GM19351 (cell line): ENCODE measurements around the gene KCNG2.

Experiments used
- ATAC-seq: cut with Tn5 transposase; IDR thresholded peaks from one replicate; pipeline ENCODE4 v1.9.1; 2021; ENCODE audit warnings: mild to moderate bottlenecking, moderate library complexity; ENCODE audit not compliant: unreplicated experiment

The KCNG2 gene

DNA sequence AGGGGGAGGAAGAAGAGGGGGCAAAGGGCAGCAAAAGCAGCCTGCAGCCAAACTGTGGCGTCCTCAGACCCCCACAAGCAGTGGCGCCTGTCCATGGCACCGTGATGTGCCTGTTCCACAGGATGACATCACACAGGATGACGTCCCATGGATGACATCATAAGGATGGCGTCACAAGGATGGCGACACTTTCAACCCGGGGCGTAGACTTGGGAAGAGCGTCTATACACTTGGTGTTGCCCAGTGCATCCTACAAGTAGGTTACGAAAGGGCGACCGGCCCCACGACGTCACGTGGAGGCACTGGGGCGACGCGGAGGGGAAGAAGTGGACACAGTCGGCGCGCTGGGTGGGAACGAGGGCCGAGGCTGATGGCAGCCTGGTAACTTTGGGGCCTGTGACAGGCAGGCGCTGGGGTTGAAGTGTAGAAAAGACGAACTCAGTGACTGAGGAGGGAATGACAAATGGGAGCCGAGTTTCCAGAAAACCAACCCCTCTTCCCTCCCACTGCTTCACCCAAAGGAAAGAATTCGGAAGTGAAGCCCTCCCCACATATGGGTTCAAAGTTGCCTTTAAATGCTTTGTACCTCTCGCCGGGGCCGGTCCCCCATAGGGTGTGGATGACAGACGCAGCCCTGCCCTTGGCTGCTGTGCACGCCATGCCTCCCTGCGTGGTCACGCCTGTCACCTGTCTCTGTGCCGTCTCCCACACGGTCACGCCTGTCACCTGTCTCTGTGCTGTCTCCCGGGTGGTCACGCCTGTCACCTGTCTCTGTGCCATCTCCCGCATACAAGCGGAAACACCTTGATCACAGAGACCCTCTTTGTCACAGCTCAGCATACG lies 13.4 kb upstream of the KCNG2 start:
- no peak for ATAC-seq

- no peak for ATAC-seq
Measured at GRCh38 chr18:79784965-79785770, 12.6 kb upstream of the KCNG2 start.

GRCh38 chr18:79785831-79786230 lies 11.9 kb upstream of the KCNG2 start:
- no peak for ATAC-seq

DNA sequence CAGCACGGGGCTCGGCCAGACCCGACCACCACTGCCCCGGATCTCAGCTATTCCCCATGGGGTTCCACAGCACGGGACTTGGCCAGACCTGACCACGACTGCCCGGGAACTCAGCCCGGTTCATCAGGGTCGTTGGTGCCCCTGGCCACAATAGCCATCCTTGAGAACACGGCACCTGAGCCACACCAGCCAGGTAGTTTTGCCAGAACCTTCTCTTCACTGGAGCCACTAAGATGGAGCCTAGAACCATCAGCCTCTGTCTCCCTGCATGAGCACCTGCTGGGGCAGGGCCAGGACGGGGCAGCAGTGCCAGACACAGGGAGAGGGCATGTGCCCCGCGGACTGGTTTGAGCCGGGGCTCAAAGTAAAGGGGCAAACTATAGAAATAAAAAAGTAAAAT lies 11.4 kb upstream of the KCNG2 start:
- ATAC-seq = no peak

- no peak for ATAC-seq
Measured at GRCh38 chr18:79786786-79787526, 10.8 kb upstream of the KCNG2 start.

DNA sequence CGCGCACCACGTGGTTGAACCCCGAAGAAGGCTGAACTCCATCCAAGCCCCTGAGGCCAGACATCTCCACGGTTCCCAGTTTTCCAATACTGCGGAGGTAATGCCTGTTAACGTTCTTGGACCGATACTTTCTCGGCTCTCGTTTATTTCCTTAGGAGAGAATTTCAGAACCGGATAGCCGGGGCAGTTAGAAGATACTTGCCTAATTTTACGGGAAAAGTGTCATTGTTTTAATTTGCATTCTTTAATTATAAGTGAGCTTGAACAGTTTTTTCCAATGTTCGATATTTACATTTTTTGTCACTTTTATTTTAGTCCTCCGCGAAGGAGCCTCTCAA lies 10.2 kb upstream of the KCNG2 start:
- ATAC-seq = no peak

DNA sequence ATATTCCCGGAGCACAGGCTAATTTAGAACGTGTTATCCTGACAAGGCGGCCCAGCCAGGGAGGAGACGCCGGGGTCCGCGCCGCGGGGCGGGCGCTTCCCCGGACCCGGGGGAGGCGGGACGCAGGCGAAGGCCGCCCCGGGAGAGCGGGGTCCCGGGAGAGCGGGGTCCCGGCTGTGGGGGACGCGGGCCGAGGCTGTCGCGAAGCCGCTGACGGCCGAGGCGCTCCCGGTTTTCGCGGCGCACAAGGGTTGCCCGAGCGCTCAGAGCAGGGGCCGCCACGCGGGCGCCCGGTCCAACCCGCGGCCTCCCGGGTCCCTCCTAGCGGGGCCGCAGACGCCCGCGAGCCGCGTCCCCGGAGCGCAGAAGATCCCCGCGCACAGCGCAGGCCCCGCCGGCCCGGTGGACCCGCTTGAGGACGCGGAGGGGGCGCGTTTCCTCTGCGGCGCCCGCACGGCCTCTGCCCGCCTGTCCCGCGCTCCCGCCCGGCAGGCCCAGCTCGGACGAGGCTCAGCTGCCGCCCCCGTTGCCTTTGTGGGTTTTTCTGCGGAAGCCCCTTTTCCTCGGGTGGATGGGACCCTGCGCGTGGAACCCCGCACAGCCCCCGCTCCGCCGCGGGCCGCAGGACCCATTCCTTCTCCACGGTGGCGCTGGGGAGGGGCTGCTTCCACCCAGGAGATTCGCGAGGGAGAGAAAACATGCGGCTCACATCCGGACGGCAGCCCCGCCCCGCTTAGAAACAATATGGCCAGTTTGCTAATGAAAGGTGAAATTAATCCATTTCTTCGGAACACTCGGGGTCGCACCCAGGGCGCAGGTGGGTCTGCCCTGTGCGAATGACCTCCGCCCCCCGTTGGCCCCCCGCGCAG lies 9.6 kb upstream of the KCNG2 start:
- no peak for ATAC-seq

DNA sequence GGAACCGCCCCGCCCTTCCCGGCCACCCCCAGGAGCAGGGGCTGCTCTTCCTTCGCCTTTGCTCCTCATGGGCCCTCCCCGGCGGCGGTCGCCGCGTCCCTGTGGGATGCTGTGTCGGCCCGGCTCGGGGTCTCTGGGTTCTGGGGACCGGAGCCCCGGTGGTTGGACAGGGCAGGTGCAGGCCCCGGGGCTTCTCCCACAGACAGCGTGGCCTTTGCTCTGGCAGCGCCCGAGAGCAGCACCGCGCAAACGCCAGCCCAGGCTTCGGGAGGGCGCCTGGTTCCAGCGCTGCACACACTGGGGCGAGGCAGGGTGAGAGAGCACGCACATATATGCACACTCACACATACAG lies 9.0 kb upstream of the KCNG2 start:
- ATAC-seq = no peak

DNA sequence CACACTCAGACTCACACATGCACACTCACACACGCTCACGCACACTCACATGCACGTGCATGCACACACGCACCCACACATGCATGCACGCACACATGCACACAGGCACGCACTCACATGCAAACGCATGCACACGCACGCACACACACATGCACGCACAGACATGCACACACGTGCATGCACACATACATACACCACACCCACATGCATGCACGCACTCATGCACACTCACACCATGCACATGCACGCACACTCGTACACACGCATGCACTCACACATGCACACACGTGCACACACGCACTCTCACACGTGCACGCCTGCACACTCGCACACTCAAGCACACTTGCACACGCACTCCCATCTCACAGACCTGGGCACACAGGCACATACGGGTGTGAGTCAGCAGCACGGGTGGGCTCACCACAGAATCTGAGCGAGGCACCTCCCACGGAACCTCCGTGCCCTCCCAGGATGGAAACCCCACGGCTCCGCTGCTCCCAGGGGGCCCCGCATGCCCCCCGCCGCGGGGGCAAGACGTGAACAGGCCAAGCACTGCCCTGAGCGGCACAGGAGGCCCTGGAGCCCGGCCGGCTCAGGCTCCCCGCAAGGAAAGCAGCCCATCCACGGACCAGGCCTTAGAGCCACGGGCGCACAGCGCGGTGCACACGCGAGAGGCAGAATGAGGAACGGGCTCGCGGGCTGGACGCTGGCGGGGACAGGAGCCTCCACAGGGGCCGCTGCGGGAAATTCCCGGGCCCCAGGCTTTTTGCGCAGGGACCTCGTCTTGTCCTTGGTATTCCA lies 8.4 kb upstream of the KCNG2 start:
- no peak for ATAC-seq

DNA sequence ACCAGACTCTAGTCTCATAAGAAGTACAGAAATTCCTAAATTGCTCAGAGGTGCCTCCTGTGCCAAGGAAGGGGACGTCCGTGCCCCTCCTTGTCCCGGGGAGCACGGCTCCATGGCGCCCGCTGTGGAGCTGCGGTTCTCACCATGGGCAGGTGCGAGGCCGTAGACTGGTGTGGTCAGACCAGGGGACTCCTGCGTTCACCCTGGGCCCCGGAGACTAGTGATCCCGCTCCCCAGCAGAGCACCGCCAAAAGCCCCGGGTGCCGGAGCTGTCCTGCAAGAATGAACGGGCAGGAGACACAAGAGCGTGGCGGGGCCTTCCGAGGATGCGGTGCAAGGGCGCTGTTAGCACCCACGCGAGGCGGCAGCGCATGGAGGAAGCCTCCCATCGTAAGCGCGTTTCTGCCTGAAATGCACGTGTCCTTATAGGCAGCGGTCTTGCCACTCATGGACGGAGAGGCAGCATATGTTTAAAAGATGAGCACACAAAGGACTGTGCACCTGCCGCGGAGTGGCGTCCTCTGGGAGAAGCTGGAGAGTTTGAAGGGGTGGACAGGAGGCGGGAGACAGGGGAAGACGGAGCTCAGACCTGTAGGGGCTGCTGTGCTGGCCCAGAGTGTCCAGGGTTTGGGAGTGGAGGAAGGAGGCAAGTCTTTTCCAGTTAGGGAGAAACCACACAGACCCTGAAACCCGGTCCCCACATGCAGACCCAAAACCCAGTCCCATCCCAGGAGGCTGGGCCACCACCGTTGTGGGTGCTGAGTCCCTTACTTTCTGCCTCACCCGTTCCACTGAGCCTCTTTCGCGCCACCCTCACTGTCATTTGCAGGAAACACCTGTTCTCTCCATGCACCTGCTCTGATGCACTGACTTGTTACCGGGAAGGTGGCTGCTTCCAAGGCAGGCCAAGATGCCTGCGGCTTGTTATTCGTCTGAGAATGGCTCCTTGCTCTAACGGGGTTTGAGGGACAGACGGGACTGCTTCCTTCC lies 7.5 kb upstream of the KCNG2 start:
- no peak for ATAC-seq

DNA sequence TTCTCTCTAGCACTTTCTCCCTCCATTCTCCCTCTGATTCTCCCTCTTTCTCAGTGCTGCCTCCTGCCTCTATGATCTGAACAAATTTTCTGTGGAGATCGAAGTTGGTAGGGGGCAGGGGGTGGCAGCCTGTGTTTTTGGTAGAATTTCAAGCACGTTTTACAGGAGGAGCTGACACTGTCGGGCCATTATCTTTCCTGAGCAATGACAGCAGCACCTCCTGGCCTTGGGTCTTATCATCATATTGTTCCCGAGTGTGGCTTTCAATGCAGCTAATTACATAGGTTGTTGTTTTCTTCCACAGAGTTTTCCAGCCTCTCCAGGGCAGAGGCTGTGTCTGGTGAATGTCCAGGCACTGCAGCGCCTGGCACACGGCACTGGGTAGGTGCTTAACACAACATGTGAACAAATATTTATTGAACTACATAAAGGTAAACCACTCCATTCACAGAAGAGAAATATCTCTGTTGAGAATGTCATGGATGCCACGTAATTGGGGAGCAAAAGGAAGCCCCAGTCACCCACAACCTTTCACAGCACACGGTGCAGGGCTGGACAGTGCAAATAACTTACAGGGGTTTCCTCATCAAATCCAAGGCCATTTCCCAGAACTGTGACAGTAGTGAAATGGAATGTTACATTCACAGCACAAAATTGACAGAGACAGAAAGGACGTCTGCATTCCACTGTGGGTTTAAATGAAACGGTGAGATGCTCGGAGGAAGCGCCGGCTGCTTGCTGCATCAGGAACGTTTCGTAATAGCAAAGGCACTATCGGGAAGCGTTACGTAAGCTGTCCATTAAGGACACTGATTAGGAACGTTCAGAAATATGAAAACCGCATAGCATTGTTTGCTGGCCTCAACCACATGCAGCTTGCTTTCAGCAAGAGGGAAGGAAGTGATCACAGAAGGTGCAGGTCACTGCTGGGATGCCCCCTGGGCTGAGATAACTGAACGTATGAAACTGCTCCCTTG lies 6.5 kb upstream of the KCNG2 start:
- ATAC-seq = no peak

DNA sequence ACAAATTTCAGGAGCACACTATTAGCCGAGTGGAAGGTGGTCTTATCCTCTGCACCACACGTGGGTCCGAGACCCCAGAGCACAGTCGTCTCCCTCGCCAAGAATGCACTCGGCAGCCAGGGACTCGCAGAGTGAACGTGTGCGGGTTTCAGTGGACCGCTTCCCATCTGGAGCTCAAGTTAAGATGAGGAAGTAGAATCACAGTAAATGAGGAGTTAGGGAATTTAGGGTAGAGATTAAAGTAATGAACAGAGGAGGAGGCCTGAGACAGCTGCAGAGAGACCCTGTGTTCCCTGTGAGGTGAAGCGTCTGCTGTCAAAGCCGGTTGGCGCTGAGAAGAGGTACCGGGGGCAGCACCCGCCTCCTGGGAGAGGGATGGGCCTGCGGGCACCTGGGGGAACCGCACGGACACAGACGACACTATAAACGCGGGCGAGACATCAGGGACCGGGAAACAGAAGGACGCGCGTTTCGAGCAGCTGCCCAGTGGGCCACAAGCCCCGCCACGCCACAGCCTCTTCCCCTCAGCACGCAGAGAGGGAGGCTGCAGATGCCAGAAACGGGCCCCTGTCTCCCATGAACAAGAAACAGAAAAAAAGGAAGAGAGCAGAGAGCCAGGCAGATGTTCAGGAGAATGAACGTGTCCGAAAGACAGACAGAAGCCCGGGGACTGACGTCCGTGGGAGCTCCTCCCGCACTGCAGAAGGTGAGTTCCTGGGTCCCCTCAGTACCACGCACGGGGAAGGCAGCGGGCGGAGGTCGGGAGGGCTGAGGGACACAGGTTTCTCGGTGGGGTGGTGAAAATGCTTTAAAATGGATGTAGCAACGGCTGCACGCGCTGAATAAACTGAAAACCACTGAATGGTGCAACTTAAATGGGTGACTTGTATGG lies 5.4 kb upstream of the KCNG2 start:
- ATAC-seq = no peak

GRCh38 chr18:79792988-79793355 lies 4.8 kb upstream of the KCNG2 start:
- no peak for ATAC-seq

DNA sequence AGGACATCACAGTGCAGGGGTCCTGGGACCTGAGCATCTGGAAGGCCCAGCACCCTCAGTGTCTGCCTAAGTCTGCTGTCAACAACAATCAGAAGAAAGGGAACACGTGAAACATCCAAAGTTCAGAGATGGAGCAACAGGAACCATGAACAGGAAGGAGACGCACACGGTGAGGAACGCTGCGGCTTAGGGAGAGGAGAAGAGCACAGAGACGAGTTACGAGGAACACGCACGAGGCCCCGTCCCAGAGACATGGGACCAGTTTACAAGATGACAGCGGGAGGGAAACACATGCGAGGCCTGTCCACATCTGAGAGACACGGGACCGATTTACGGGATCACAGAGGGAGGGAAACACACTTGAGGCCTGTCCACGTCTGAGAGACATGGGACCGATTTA lies 2.9 kb upstream of the KCNG2 start:
- no peak for ATAC-seq

DNA sequence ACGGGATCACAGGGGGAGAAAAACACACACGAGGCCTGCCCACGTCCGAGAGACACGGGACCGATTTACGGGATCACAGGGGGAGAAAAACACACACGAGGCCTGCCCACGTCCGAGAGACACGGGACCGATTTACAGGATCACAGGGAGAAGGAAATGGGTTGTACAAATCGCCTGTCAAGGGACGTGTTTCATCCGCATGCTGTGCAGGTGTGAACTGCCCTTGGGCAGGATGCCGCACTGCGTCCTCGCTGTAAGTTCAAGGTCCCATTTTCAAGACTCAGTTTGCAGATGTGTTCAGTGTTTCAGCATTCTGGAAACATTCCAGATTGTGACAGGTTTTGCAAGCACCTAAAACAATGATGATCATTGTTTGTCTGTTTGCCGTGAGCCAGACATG lies 2.3 kb upstream of the KCNG2 start:
- no peak for ATAC-seq

DNA sequence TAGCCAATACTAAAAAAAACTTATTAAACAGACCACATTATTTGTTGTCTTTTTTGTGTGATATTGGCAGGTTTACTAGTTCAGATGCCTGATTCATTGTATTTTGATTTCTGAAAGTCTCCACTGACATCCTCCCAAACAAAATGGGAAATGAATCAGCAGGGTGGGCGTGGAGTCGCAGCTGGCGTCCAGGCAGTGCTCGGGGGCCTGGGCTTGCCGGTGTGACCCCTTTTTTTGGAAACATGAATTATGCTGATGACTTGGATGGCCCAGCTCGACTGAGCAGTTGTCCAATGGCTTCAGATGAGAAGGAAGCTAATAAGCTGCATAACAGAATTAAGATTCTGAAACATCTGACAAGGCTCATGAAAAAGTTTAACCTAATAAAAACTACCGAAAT lies 1.7 kb upstream of the KCNG2 start:
- ATAC-seq = no peak
